Endothelial cell of umbilical vein (primary cell): Measurements from ENCODE around the gene GPR161. TPM values are rescaled to one million over a fixed set of nuclear protein-coding genes. Genes with fewer than 3 reads are reported as not detected.

Experiments used
- BruUV-seq: library from RNA; stranded (reverse); fragments of 400-500 nt; replicated peaks from 2 replicates; lab custom pipeline; 2021; lab: Mats Ljungman, UMichigan
- CTCF ChIA-PET: fragments of 300-600, 350-600 bp; sonication (Branson Sonifier 250); formaldehyde crosslinking; loops from one replicate; lab custom pipeline; 2021; ENCODE audit warnings: antibody characterized with exemption, inconsistent platforms; lab: Charles Lee
- POLR2A ChIA-PET: fragments of 300-600, 350-600 bp; sonication (Branson Sonifier 250); formaldehyde crosslinking; loops from one replicate; lab custom pipeline; 2021; ENCODE audit warnings: antibody characterized with exemption, inconsistent platforms; lab: Charles Lee
- DNase-seq: peaks from one replicate; pipeline ENCODE4 v3.0.0-alpha.2; 2011; ENCODE audit warnings: low read depth, low spot score
- FAIRE-seq: peaks from 2 replicates; lab custom pipeline; 2011; peaks lifted over from hg19 to GRCh38; lab: Jason Lieb, UNC
- H2AFZ ChIP-seq: 2 replicates; pipeline ENCODE4 v1.6.0; 2012; ENCODE audit warnings: low read depth, low read length, control low read depth, inconsistent platforms
- H3K27ac ChIP-seq: 2 replicates; pipeline ENCODE4 v1.5.1; 2011; ENCODE audit warnings: low read depth, mild to moderate bottlenecking, control low read depth, low read length, moderate library complexity; ENCODE audit not compliant: insufficient read depth
- H3K27me3 ChIP-seq, 2 experiments: 2 replicates each; pipeline versions ENCODE4 v1.6.0 to v1.6.1; 2011; ENCODE audit warnings: low read length in 2 of 2, mixed read lengths in 1 of 2; ENCODE audit not compliant: control insufficient read depth in 2 of 2, insufficient read depth in 2 of 2
- H3K36me3 ChIP-seq, 2 experiments: 2 replicates in 1 of 2; 3 replicates in 1 of 2; pipeline ENCODE4 v1.5.1; 2011; ENCODE audit warnings: low read length in 2 of 2, mild to moderate bottlenecking in 1 of 2, moderate library complexity in 1 of 2; ENCODE audit not compliant: control insufficient read depth in 2 of 2, insufficient read depth in 2 of 2; ENCODE audit errors: extremely low read depth in 1 of 2
- H3K4me1 ChIP-seq: 3 replicates; pipeline ENCODE4 v1.5.1; 2011; ENCODE audit warnings: mild to moderate bottlenecking, low read length; ENCODE audit not compliant: control insufficient read depth, insufficient read depth; ENCODE audit errors: extremely low read depth
- H3K4me2 ChIP-seq: 2 replicates; pipeline ENCODE4 v1.6.1; 2011; ENCODE audit warnings: low read length, control low read depth, mixed read lengths; ENCODE audit not compliant: insufficient read depth
- H3K4me3 ChIP-seq, 3 experiments: fragments of 200-600 bp in 1 of 3; sonication (generic), shearing (Covaris generic) in 1 of 3; replicated peaks in 1 of 3; 2 replicates each; pipeline ENCODE4 v1.5.1; 2011 to 2016; ENCODE audit warnings: control low read depth in 3 of 3, low read length in 3 of 3, mild to moderate bottlenecking in 2 of 3, inconsistent platforms in 1 of 3, low read depth in 1 of 3, moderate library complexity in 1 of 3; ENCODE audit not compliant: insufficient read depth in 1 of 3
- H3K79me2 ChIP-seq: 2 replicates; pipeline ENCODE4 v1.6.0; 2012; ENCODE audit warnings: low read length, inconsistent platforms; ENCODE audit not compliant: control insufficient read depth, insufficient read depth
- H3K9ac ChIP-seq: replicated peaks from 2 replicates; pipeline ENCODE3; 2011; ENCODE audit warnings: low read length, control low read depth; ENCODE audit not compliant: insufficient read depth; ENCODE audit errors: extremely low read depth
- H3K9me1 ChIP-seq: replicated peaks from 3 replicates; pipeline ENCODE4 v1.6.0; 2011; ENCODE audit warnings: mild to moderate bottlenecking, low read length; ENCODE audit not compliant: control insufficient read depth, insufficient read depth; ENCODE audit errors: extremely low read depth
- H3K9me3 ChIP-seq: replicated peaks from 2 replicates; pipeline ENCODE4 v1.5.1; 2012; ENCODE audit warnings: low read length, inconsistent platforms; ENCODE audit not compliant: control insufficient read depth, insufficient read depth
- H4K20me1 ChIP-seq: replicated peaks from 2 replicates; pipeline ENCODE3; 2011; ENCODE audit warnings: mild to moderate bottlenecking, low read length; ENCODE audit not compliant: control insufficient read depth, insufficient read depth; ENCODE audit errors: extremely low read depth
- CTCF ChIP-seq, 2 donors: IDR thresholded peaks; 1 replicate in 1 of 2; 2 replicates in 1 of 2; pipeline ENCODE4 v1.5.1; 2011; ENCODE audit warnings: low read length in 2 of 2, mild to moderate bottlenecking in 2 of 2, moderate library complexity in 2 of 2, control low read depth in 1 of 2, inconsistent platforms in 1 of 2, low read depth in 1 of 2; ENCODE audit not compliant: insufficient read depth in 1 of 2; ENCODE audit errors: extremely low read depth in 1 of 2
- EZH2 ChIP-seq: IDR thresholded peaks from 2 replicates; pipeline ENCODE4 v1.6.1; 2012; ENCODE audit warnings: borderline replicate concordance, low read depth, mild to moderate bottlenecking, moderate library complexity, low read length, inconsistent platforms; ENCODE audit not compliant: severe bottlenecking
- FOS ChIP-seq: IDR thresholded peaks from 2 replicates; pipeline ENCODE4 v1.6.1; 2011; ENCODE audit warnings: mild to moderate bottlenecking, low read length, moderate library complexity, borderline replicate concordance; ENCODE audit not compliant: insufficient read depth
- GATA2 ChIP-seq: IDR thresholded peaks from 2 replicates; pipeline ENCODE4 v1.7.0; 2011; ENCODE audit warnings: low read depth, mild to moderate bottlenecking, moderate library complexity, mixed read lengths, low read length; ENCODE audit not compliant: insufficient read length, insufficient read depth
- JUN ChIP-seq: IDR thresholded peaks from 2 replicates; pipeline ENCODE4 v1.6.1; 2011; ENCODE audit warnings: borderline replicate concordance, low read depth; ENCODE audit not compliant: insufficient read length, insufficient read depth
- MYC ChIP-seq: IDR thresholded peaks from one replicate; pipeline ENCODE4 v1.6.1; 2011; ENCODE audit warnings: mild to moderate bottlenecking, low read depth, low read length
- POLR2A ChIP-seq: IDR thresholded peaks from 2 replicates; pipeline ENCODE4 v1.6.1; 2012; ENCODE audit warnings: low read depth, mild to moderate bottlenecking, control low read depth, low read length
- dilution Hi-C: fragments of 300-500 bp; cut with MboI; formaldehyde crosslinking; loops from one replicate; pipeline ENCODE4 v1.15.0; 2019; ENCODE audit warnings: low sequenced_read_pairs; ENCODE audit not compliant: extremely low pct_ligation_motif_present
- intact Hi-C: fragments of 100-400 bp; cut with micrococcal nuclease; formaldehyde crosslinking; loops from one replicate; pipeline ENCODE4 v1.10.0; 2022
- polyA plus RNA-seq, 4 experiments: library from polyadenylated mRNA; depleted of rRNA in 3 of 4; stranded (reverse) in 3 of 4; unstranded in 1 of 4; fragments of >200 nt; gene quantifications; 2 replicates each; pipeline versions ENCODE4 v1.2.1 to v1.2.3, GENCODE V29; 2011 to 2012; ENCODE audit warnings: missing spikeins in 1 of 4
- total RNA-seq: library from RNA; stranded (reverse); gene quantifications from 2 replicates; pipeline ENCODE4 v1.2.3, GENCODE V29; 2021

Gene GPR161
- total and polyA plus RNA-seq, 2 donors (not counting 3 experiments of a cell fraction or from before 2014, with no cell fraction given): 34.7 to 36.5 TPM

- DNase-seq (no peak), FAIRE-seq (no peak)
- H3K27ac ChIP-seq: peak overlapping the region; percentile 39
- H3K4me1 ChIP-seq: peaks cover 12% of the 10 kb centered on the region
- peaks cover 30% of the 10 kb centered on the region for H3K79me2 ChIP-seq
- dilution Hi-C loops (no loop called here), intact Hi-C loops (loop anchor here (1.0 to 2.0 kb wide), 5 partner anchors 31 to 1189 kb away; partner anchors contain the start of gene NME7)
- TF ChIP-seq JUN (no peak), EZH2 (no peak)
- peak overlapping the region; percentile 45 for H2AFZ ChIP-seq
- H3K4me2 ChIP-seq: peak overlapping the region; percentile 74
- H3K9me1 ChIP-seq: no peaks in the 10 kb centered on the region
- H3K4me3 ChIP-seq: peak overlapping the region in 2 of 3 experiments; percentile 38 to 88
- ChIA-PET CTCF (no interaction called here), POLR2A (interaction anchor here (0.7 kb wide), 1 partner anchor 10 kb away, joined by 3 read pairs; no protein-coding TSS in a partner anchor)
- H3K36me3 ChIP-seq: no peaks in the 10 kb centered on the region
- BruUV-seq: TSS peak; percentile 74
- H3K9ac ChIP-seq: peak overlapping the region; percentile 53
- no peaks in the 10 kb centered on the region for H4K20me1 ChIP-seq
- H3K27me3 ChIP-seq: peaks cover 0 to 2% of the 10 kb centered on the region in 2 experiments
- no peaks in the 10 kb centered on the region for H3K9me3 ChIP-seq
Measured at GRCh38 chr1:168178227-168178637, 41.5 kb upstream of the GPR161 start.

GRCh38 chr1:168172250-168172915 is 35.7 kb upstream of the GPR161 start:
- DNase-seq (no peak), FAIRE-seq (no peak)
- TF ChIP-seq CTCF (IDR thresholded peaks at IDR 0.05; ENCODE audit: extremely low read depth in 1 of 2, insufficient read depth in 1 of 2, low read depth in 1 of 2, low read length in 2 of 2) (no peak), EZH2 (no peak), JUN (no peak), POLR2A (no peak), FOS (no peak), MYC (no peak), GATA2 (no peak)
- Histone ChIP-seq H3K27ac (no peak overlapping the region), H3K9ac (no peak overlapping the region), H4K20me1 (no peaks in the 10 kb centered on the region), H2AFZ (no peak overlapping the region), H3K4me3 (no peak overlapping the region), H3K4me1 (no peaks in the 10 kb centered on the region), H3K79me2 (no peaks in the 10 kb centered on the region), H3K9me3 (no peaks in the 10 kb centered on the region), H3K9me1 (no peaks in the 10 kb centered on the region), H3K36me3 (no peaks in the 10 kb centered on the region), H3K4me2 (no peak overlapping the region), H3K27me3 (peaks cover 0 to 2% of the 10 kb centered on the region in 2 experiments)
- CTCF ChIA-PET: interaction anchor here (0.7 to 0.8 kb wide), 2 partner anchors 27 to 87 kb away, joined by 3 read pairs; no protein-coding TSS in a partner anchor
- no TSS peak for BruUV-seq
- POLR2A ChIA-PET: no interaction called here
- dilution Hi-C loops: no loop called here
- intact Hi-C loops: no loop called here
